ENCODE results near the gene GNAI2.
A peak's percentile ranks its signal among the peaks of the same experiment; 100 is the strongest.
"Not testable (repeated sequence)": the region's sequence is repeated elsewhere in the genome, so short reads cannot be mapped to it uniquely, and the experiment has no call there.

The GNAI2 gene

GRCh38 chr3:50260027-50260941 lies 24.3 kb downstream of the GNAI2 start:
- DNase-seq (ENCODE audit: low read depth, low spot score), result no peak
- peak overlapping the region; percentile 63 for H3K27ac ChIP-seq

- peak overlapping the region; percentile 63 for H3K27ac ChIP-seq
Observed at GRCh38 chr3:50260942-50261441, 25.0 kb downstream of the GNAI2 start.

GRCh38 chr3:50261505-50261904 lies 25.5 kb downstream of the GNAI2 start:
- no peak overlapping the region for H3K27ac ChIP-seq
- no peak for DNase-seq (ENCODE audit: low read depth, low spot score)

More at GRCh38 chr3:50260942-50261441, 25.0 kb downstream of the GNAI2 start:
- DNase-seq (ENCODE audit: low read depth, low spot score), result no peak

GRCh38 chr3:50262200-50262599 lies 26.2 kb downstream of the GNAI2 start:
- not testable (repeated sequence) for DNase-seq (ENCODE audit: low read depth, low spot score); H3K27ac ChIP-seq

- H3K27ac ChIP-seq, result no peak overlapping the region
- no peak for DNase-seq (ENCODE audit: low read depth, low spot score)
Observed at GRCh38 chr3:50262778-50263177, 26.8 kb downstream of the GNAI2 start.

GRCh38 chr3:50263478-50264382 lies 27.7 kb downstream of the GNAI2 start:
- peak overlapping the region; percentile 66 for H3K27ac ChIP-seq
- DNase-seq (ENCODE audit: low read depth, low spot score), result no peak

- peak overlapping the region; percentile 66 for H3K27ac ChIP-seq
- no peak for DNase-seq (ENCODE audit: low read depth, low spot score)
Observed at GRCh38 chr3:50264383-50264963, 28.5 kb downstream of the GNAI2 start.

GRCh38 chr3:50264964-50265485 lies 29.0 kb downstream of the GNAI2 start:
- no peak for DNase-seq (ENCODE audit: low read depth, low spot score)
- H3K27ac ChIP-seq, result peak overlapping the region; percentile 66

GRCh38 chr3:50265571-50265970 lies 29.6 kb downstream of the GNAI2 start:
- no peak for DNase-seq (ENCODE audit: low read depth, low spot score)
- H3K27ac ChIP-seq, result peak overlapping the region; percentile 66

GRCh38 chr3:50266017-50266416 lies 30.0 kb downstream of the GNAI2 start:
- peak overlapping the region; percentile 66 for H3K27ac ChIP-seq
- no peak for DNase-seq (ENCODE audit: low read depth, low spot score)

GRCh38 chr3:50266836-50267235 lies 30.8 kb downstream of the GNAI2 start:
- DNase-seq (ENCODE audit: low read depth, low spot score), result no peak
- H3K27ac ChIP-seq, result no peak overlapping the region

GRCh38 chr3:50267280-50267913 lies 31.4 kb downstream of the GNAI2 start:
- no peak overlapping the region for H3K27ac ChIP-seq
- no peak for DNase-seq (ENCODE audit: low read depth, low spot score)

- DNase-seq (ENCODE audit: low read depth, low spot score), result no peak
Observed at GRCh38 chr3:50268276-50268675, 32.3 kb downstream of the GNAI2 start.

GRCh38 chr3:50268703-50269451 lies 32.9 kb downstream of the GNAI2 start, which contains the start of gene SEMA3B:
Gene SEMA3B, plus strand, starts transcription at chr3:50269147. Its CDS starts 94 bp downstream, at chr3:50269241.
- no peak for DNase-seq (ENCODE audit: low read depth, low spot score)
- H3K27ac ChIP-seq, result peak within 1 kb of the TSS; percentile 74

More at GRCh38 chr3:50268276-50268675, 32.3 kb downstream of the GNAI2 start:
- peak overlapping the region; percentile 74 for H3K27ac ChIP-seq

GRCh38 chr3:50269460-50269859 lies 33.5 kb downstream of the GNAI2 start:
- DNase-seq (ENCODE audit: low read depth, low spot score), result no peak
- peak overlapping the region; percentile 74 for H3K27ac ChIP-seq

- H3K27ac ChIP-seq, result peak overlapping the region; percentile 74
- no peak for DNase-seq (ENCODE audit: low read depth, low spot score)
Observed at GRCh38 chr3:50269977-50270413, 34.0 kb downstream of the GNAI2 start.

- H3K27ac ChIP-seq, result peak overlapping the region; percentile 74
- no peak for DNase-seq (ENCODE audit: low read depth, low spot score)
Observed at GRCh38 chr3:50270422-50271224, 34.6 kb downstream of the GNAI2 start.

All from epithelial cell of prostate (primary cell).